T47D (cell line): ENCODE results near the gene WRNIP1.

ENCODE experiments used
- DNase-seq, 2 experiments: peaks; one replicate each; pipeline versions ENCODE4 v3.0.0 to v3.0.0-alpha.2; 2011 to 2012; ENCODE audit warnings: low read depth in 1 of 2, low spot score in 1 of 2
- JUND ChIP-seq: IDR thresholded peaks from 2 replicates; pipeline ENCODE4 v1.6.1; 2012; ENCODE audit warnings: low read depth
- in situ Hi-C: cut with HindIII; loops from 2 replicates; pipeline ENCODE4 v1.10.0; 2016; ENCODE audit warnings: low sequenced_read_pairs, low pct_unique_long_range_greater_than_20kb

The WRNIP1 gene

DNA sequence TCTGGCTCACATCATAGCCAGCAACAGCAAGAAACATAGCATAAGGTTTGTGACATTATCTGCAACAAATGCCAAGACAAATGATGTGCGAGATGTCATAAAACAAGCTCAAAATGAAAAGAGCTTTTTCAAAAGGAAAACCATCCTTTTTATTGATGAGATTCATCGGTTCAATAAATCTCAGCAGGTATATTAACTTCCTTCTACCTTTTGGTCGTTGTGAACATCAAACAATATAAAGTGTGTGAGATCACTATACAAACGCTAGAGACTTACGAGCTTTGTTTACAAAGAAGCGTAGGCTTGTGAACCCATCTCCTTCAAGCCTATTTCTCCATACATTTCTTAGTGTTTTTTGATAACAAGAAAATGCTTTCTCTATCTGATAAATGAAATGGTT lies 3.5 kb downstream of the WRNIP1 start:
- in situ Hi-C loops: no loop called here
- no peak for TF ChIP-seq JUND
- no peak for DNase-seq

DNA sequence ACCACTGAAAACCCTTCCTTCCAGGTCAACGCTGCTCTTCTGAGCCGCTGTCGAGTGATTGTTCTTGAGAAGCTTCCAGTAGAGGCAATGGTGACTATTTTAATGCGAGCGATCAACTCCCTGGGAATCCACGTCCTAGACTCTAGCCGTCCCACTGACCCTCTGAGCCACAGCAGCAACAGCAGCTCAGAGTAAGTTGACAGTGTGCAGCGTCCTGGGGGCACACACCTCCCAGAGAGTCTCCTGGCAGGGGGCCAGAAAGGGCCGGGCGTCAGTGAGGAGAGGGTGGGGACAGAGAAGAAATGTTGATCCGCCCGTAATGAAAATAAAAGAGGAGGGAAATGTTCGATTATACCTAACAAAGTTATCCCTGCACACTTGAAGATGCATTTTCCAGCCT lies 5.0 kb downstream of the WRNIP1 start:
- no peak for DNase-seq
- TF ChIP-seq JUND: no peak
- in situ Hi-C loops: no loop called here

DNA sequence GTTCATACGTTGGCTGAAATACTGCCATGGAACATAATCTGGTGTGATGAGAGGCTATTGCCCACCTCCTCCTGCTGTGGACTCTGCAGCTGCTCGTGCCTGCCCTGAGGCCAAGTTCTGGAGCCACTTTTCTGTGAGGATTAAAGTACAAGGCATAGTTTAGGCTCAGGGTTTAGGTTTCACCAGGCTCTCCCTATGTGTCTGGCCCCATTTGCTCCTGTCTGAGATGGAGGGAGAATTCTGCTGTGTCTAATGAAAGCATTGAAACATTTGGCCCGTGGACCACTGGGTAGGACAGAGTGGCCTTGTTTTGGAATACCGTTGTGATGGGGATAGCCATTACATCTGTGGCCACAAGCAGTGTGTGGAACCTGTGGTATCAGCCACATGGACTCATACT lies 5.9 kb downstream of the WRNIP1 start:
- DNase-seq: no peak
- TF ChIP-seq JUND: no peak
- in situ Hi-C loops: no loop called here

GRCh38 chr6:2772840-2773239 lies 7.6 kb downstream of the WRNIP1 start:
- no peak for DNase-seq
- in situ Hi-C loops: no loop called here
- no peak for TF ChIP-seq JUND

GRCh38 chr6:2773449-2773848 lies 8.3 kb downstream of the WRNIP1 start:
- TF ChIP-seq JUND: no peak
- in situ Hi-C loops: no loop called here

DNA sequence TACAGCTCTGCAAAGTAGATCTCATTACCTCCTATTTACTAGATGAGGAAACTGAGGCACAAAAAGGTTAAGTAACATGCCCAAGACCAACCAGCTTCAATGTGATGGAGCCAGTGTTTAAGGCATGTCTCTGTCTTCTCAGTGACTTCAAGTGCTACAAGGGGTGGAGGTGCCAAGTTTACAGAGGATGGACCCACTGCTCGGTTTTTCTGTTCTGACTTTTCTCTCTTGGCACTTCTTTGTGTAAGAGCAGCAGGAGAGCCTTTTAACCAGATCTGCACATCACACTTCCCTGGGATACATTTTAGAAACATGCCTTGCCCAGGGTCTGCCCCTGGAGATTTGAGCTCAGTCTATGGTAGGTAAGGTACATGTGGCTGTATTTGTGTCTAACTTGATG lies 9.8 kb downstream of the WRNIP1 start:
- in situ Hi-C loops: no loop called here
- no peak for TF ChIP-seq JUND
- DNase-seq: no peak

More at GRCh38 chr6:2773449-2773848, 8.3 kb downstream of the WRNIP1 start:
- no peak for DNase-seq

GRCh38 chr6:2777249-2777648 lies 12.1 kb downstream of the WRNIP1 start:
- in situ Hi-C loops: no loop called here
- TF ChIP-seq JUND: no peak
- no peak for DNase-seq

- no peak for TF ChIP-seq JUND
- in situ Hi-C loops: no loop called here
- no peak for DNase-seq
Observed at GRCh38 chr6:2780102-2780737, 15.0 kb downstream of the WRNIP1 start.

DNA sequence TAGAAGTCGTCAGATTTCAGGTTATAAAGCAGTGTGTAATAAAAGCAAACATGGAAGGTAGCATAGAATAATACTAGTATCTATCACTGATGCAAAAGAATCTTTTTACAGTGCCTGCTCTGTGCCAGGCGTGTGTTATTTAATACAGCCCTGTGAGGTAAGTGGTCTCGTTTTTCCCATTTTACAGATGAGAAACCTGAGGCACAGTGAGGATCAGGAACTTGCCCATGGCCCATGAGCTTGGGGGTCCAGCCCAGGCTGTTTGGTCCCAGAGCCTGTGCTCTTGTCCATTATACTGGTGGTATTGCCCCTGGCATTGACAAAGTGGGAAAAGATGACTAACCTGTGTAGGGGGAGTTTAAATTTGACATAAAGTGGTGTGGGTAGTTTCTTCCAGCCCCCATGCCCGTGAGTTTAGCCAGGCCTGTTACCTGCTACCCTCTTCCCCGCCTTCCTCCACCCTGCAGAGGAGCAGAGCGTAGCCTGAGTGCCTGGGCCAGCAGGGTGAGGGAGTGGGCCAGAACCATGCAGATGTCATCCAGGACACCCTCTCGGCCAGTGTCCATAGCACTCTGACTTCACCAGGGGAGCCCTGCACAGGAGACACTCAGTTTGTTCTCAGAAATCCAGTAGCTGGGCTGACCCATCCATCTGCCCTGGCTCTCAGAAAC lies 16.6 kb downstream of the WRNIP1 start:
- DNase-seq: no peak
- in situ Hi-C loops: no loop called here
- TF ChIP-seq JUND: no peak

DNA sequence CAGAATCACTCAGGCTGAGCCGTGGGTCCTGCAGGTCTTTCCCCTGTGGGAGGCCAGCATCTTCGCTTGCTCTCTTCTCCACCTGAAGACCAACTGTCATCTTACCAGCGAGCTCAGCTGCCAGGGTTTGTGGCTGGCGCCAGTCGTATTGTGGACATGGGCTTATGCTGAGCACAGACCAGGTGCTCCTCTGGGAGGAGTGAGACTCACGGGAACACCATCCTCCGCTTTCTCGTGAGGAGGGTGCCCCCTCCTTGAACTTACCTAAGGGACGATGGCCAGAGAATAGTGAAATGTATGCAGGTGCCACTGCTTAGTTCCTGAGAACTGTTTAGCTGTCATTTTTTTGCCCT lies 17.1 kb downstream of the WRNIP1 start:
- TF ChIP-seq JUND: no peak
- DNase-seq: no peak
- in situ Hi-C loops: no loop called here

DNA sequence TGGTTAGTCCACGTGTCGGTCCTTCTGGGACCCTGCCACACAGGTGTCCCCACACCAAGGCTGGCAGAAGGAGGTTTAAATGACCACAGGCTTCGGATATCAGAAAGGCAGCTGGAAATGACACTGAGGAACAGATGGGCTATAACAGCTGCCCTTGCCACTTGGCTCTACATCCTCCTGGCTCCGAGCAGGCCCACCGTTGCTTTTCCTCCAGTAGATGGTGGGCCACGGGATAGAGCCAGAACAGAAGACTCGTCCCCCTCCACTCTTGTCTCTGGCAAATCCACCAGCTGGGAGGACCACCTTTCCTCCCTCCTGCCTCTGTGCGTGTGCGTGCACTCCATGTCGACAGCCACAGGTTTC lies 17.6 kb downstream of the WRNIP1 start:
- in situ Hi-C loops: no loop called here
- DNase-seq: no peak
- TF ChIP-seq JUND: no peak

DNA sequence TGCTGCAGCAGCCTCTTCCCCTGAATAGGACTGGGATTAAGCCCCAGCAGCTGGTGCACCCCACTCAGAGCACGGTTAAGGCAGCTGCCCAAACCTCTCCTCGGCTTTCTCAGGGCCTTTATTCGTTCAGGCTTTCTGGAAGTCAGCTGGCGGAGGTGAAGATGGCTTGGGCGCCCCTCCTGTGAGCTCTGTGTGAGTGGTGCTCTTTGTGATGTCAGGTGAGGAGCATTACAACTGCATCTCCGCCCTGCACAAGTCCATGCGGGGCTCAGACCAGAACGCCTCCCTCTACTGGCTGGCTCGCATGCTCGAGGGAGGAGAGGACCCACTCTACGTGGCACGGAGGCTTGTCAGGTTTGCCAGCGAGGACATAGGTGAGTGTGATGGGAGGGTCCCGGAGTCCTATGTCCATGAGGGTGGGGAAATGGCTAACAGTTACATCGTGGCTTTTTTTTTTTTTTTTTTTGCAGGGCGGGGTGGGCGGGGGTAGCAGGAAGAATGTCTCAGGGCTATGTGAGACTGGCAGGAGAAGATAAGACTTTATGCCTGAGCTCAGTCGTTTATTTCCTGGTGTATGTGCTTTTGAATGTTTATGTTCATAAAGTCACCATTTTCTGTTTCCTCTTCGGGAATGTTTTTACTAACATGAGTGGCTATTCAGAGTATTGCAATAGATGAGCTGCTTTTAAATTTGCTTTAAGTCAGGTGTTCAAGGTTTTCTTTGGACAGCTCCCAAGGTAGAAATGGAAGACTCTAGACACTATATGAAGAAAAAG lies 18.2 kb downstream of the WRNIP1 start:
- TF ChIP-seq JUND: no peak
- no peak for DNase-seq
- in situ Hi-C loops: no loop called here

DNA sequence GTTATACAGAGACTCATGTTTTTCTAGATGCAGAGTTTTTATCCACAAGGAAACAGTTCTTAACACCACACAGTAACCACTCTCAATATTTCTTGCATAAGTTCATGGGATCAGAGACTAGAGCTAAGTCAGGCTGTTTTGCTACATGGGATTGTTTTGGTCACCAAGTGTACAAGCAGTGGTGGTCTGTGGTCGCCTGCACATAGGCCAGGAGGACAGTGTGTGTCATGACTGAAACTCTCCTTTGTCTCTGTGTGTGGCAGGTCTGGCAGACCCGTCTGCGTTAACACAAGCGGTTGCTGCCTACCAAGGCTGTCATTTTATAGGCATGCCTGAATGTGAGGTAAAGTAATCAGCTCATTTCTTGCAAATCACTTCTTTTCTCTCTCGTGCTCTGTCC lies 18.9 kb downstream of the WRNIP1 start:
- in situ Hi-C loops: no loop called here
- no peak for TF ChIP-seq JUND
- no peak for DNase-seq
